Activated T-helper 2 cell treated with anti-CD3 and anti-CD28 coated beads, Interferon-gamma antibody, Interleukin-2, Interleukin-4, amounts not matched to agents 10 μg/mL and 5 μg/mL and 100 μg/mL, durations not matched to agents 14 hours and 24 hours and 36 hours (primary cell): ENCODE data around the gene ISYNA1. TPM values are rescaled to one million over a fixed set of nuclear protein-coding genes. Genes with fewer than 3 reads are reported as not detected.

Source experiments
- DNase-seq: peaks from one replicate; pipeline ENCODE4 v3.0.0; 2021; ENCODE audit warnings: low spot score
- H3K27ac Mint-ChIP-seq: one replicate; pipeline ENCODE4 v1.8.0; 2021; ENCODE audit warnings: mixed read lengths
- H3K27me3 Mint-ChIP-seq: one replicate; pipeline ENCODE4 v1.8.0; 2021; ENCODE audit warnings: low read depth, mixed read lengths
- H3K36me3 Mint-ChIP-seq: one replicate; pipeline ENCODE4 v1.8.0; 2021; ENCODE audit warnings: low read depth, mixed read lengths
- H3K4me1 Mint-ChIP-seq: one replicate; pipeline ENCODE4 v1.8.0; 2021; ENCODE audit warnings: low read depth, mixed read lengths
- H3K4me3 Mint-ChIP-seq: one replicate; pipeline ENCODE4 v1.8.0; 2021; ENCODE audit warnings: low read depth, mild to moderate bottlenecking, moderate library complexity, mixed read lengths
- H3K9me3 Mint-ChIP-seq: one replicate; pipeline ENCODE4 v1.8.0; 2021; ENCODE audit warnings: mixed read lengths
- intact Hi-C: fragments of 100-400 bp; cut with micrococcal nuclease; formaldehyde crosslinking; loops from one replicate; pipeline ENCODE4 v1.15.1; 2023
- total RNA-seq: library from RNA; stranded (reverse); gene quantifications from 2 replicates; pipeline ENCODE4 v1.2.3, GENCODE V29; 2022

The ISYNA1 gene
- total RNA-seq, 1 donor from 2014 or later: 20.3 TPM

DNA sequence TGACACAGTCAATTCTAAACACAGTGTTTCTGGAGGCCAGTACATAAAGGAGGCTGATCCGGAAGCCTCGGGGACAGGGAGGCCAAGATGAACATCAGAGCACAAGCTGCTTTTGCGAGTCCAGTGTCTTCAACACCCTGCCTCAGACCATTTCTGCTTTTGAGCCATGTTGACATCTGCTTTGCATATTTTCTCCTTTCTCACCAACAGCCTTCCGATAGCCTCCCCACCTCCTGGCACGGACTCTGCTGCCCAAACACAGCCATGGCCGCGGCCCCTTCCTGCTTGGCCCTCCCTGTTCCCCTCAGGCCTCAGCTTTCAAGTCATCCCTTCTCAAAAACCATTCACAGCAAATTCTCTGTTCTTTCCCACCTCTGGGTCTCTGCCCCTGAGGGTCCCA, 44.1 kb downstream of the ISYNA1 start:
- intact Hi-C loops: no loop called here
- H3K9me3 Mint-ChIP-seq: no peaks in the 10 kb centered on the region
- peaks cover 46% of the 10 kb centered on the region for H3K27me3 Mint-ChIP-seq
- H3K4me1 Mint-ChIP-seq: peaks cover 2% of the 10 kb centered on the region
- H3K27ac Mint-ChIP-seq: no peak overlapping the region
- H3K36me3 Mint-ChIP-seq: no peaks in the 10 kb centered on the region
- no peak overlapping the region for H3K4me3 Mint-ChIP-seq
- no peak for DNase-seq

GRCh38 chr19:18392926-18393325, 45.0 kb downstream of the ISYNA1 start:
- intact Hi-C loops: no loop called here
- DNase-seq: no peak
- H3K9me3 Mint-ChIP-seq: no peaks in the 10 kb centered on the region

DNA sequence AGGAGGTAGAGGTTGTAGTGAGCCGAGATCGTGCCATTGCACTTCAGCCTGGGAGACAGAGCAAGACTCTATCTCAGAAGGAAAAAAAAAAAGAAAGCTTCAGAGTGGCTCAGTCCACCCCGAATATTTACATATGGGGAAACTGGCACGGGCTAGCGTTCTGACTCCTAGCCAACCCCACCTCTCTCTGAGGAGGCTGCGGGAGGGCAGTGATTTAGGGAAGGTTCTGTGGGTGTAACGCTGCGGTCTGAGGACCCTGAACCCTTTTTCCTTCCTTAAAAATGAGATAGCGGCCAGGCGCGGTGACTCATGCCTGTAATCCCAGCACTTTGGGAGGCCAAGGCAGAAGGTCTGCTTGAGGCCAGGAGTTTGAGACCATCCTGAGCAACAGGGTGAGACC, 45.5 kb downstream of the ISYNA1 start:
- Mint-ChIP-seq H3K4me3 (no peak overlapping the region), H3K36me3 (no peaks in the 10 kb centered on the region), H3K27me3 (peaks cover 41% of the 10 kb centered on the region), H3K4me1 (peaks cover 3% of the 10 kb centered on the region), H3K27ac (no peak overlapping the region), H3K9me3 (no peaks in the 10 kb centered on the region)
- intact Hi-C loops: no loop called here
- no peak for DNase-seq

More at GRCh38 chr19:18392926-18393325, 45.0 kb downstream of the ISYNA1 start:
- no peak overlapping the region for H3K4me3 Mint-ChIP-seq
- H3K27me3 Mint-ChIP-seq: peaks cover 42% of the 10 kb centered on the region
- H3K36me3 Mint-ChIP-seq: no peaks in the 10 kb centered on the region
- H3K27ac Mint-ChIP-seq: no peak overlapping the region
- peaks cover 4% of the 10 kb centered on the region for H3K4me1 Mint-ChIP-seq

DNA sequence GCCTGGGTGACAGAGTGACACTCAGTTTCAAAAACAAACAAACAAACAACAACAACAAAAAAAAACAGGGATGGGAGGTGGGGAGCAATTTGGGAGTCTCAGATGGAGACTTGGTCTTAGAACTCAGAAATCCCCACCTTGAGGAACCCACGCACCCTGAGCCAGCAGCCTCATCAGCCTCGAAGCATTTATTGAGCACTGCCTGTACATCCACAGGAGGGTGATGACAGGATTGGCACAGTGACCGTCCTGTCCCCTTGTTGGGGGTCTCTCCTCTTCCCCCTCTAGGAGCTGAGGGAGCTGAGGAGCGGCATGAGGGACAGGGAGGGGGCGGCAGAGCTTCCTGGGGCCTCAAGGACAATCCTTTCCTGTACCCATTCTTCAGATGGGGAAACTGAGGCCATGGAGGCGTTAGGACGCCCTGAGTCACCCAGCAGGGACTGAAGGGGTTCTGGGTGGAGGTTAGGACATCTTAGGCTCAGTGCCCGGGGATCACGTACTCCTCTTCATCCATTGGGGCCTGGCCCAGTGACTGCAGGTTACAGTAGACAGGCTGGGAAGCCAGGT, 46.3 kb downstream of the ISYNA1 start:
- no peak for DNase-seq
- no peaks in the 10 kb centered on the region for H3K36me3 Mint-ChIP-seq
- intact Hi-C loops: no loop called here
- no peak overlapping the region for H3K27ac Mint-ChIP-seq
- peaks cover 4% of the 10 kb centered on the region for H3K4me1 Mint-ChIP-seq
- H3K4me3 Mint-ChIP-seq: no peak overlapping the region
- peaks cover 46% of the 10 kb centered on the region for H3K27me3 Mint-ChIP-seq
- no peaks in the 10 kb centered on the region for H3K9me3 Mint-ChIP-seq

DNA sequence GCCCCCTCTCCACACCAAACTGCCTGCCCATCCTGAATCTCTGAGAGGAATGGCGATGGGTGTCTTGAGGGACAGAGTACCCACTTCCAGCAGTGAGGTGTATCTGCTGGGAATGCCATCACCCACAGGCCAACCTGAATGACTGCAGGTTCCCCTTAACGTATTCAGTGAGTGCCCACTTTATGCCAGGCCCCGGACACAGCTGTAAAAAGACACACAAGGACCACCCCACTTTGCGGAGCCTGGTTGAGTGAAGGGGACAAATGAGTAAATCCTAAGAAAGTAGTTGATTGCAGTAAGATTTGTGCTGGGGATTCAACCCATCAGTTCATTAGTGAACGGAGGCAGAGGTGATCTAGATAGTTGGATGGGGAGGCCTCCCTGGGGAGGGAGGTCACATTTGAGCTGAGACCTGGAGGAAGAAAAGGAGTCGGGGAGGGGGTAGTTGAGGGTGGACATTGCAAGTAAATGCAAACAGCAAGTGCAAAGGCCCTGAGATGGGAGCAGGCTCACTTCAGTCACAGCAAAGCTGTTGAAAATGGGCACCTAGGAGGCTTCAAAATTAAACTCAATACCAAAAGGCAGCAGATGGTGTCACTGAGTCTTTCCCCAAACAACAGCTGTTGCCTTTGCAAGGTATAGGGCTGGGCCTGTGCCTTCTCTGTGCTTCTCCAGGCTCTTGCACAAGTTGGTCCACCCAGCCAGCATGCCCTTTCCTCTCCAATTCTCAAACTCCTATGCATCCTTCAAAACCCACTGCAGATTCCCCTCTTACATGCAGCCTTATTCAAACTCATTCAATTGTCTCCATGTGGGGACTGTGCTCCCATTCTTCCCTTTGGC, 47.6 kb downstream of the ISYNA1 start:
- Mint-ChIP-seq H3K27me3 (peaks cover 51% of the 10 kb centered on the region), H3K4me3 (no peak overlapping the region), H3K4me1 (peaks cover 4% of the 10 kb centered on the region), H3K9me3 (no peaks in the 10 kb centered on the region), H3K36me3 (no peaks in the 10 kb centered on the region), H3K27ac (no peak overlapping the region)
- no peak for DNase-seq
- intact Hi-C loops: no loop called here

- Mint-ChIP-seq H3K36me3 (no peaks in the 10 kb centered on the region), H3K4me1 (peaks cover 4% of the 10 kb centered on the region), H3K4me3 (no peak overlapping the region), H3K9me3 (no peaks in the 10 kb centered on the region), H3K27ac (no peak overlapping the region), H3K27me3 (peaks cover 51% of the 10 kb centered on the region)
- DNase-seq: no peak
- intact Hi-C loops: no loop called here
These were observed 48.2 kb downstream of the ISYNA1 start for GRCh38 chr19:18389726-18390064.

DNA sequence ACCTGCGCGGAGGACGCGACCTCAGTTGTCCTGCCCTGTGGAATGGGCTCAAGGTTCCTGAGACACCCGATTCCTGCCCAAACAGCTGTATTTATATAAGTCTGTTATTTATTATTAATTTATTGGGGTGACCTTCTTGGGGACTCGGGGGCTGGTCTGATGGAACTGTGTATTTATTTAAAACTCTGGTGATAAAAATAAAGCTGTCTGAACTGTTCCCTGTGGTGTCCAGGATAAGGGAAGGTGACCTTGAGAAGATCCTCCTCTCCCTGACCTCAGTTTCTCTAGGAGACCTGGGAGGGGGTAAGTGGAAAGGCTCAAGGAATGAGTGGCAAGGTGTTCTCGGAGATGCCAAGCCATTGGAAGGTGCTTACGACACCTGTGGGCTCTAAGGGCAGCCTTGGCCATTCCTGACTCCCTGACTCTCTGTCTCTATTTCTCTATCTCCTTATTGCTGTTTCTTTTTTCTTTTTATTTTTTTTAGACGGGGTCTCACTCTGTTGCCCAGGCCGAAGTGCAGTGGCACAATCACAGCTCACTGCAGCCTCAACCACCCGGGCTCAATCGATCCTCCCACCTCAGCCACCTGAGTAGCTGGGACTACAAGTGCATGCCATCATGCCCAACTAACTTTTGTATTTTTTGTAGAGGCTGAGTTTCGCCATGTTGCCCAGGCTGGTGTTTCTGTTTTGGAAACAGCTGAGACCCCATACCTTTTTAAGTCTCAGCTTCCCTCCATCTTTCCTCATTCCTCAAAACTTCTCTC, 48.8 kb downstream of the ISYNA1 start:
- Mint-ChIP-seq H3K4me1 (peaks cover 4% of the 10 kb centered on the region), H3K27me3 (peaks cover 54% of the 10 kb centered on the region), H3K4me3 (peak overlapping the region; percentile 8), H3K27ac (no peak overlapping the region), H3K36me3 (no peaks in the 10 kb centered on the region), H3K9me3 (no peaks in the 10 kb centered on the region)
- intact Hi-C loops: loop anchor here (1.0 kb wide), 1 partner anchor 21 kb away; no protein-coding TSS in a partner anchor
- DNase-seq: no peak

GRCh38 chr19:18388100-18388959, 49.6 kb downstream of the ISYNA1 start:
- H3K36me3 Mint-ChIP-seq: no peaks in the 10 kb centered on the region
- peak overlapping the region; percentile 51 for H3K4me3 Mint-ChIP-seq
- peaks cover 4% of the 10 kb centered on the region for H3K4me1 Mint-ChIP-seq
- H3K27ac Mint-ChIP-seq: no peak overlapping the region
- no peaks in the 10 kb centered on the region for H3K9me3 Mint-ChIP-seq
- peak; percentile 72 for DNase-seq
- intact Hi-C loops: loop anchor here (1.0 kb wide), 1 partner anchor 22 kb away; no protein-coding TSS in a partner anchor
- peaks cover 47% of the 10 kb centered on the region for H3K27me3 Mint-ChIP-seq

DNA sequence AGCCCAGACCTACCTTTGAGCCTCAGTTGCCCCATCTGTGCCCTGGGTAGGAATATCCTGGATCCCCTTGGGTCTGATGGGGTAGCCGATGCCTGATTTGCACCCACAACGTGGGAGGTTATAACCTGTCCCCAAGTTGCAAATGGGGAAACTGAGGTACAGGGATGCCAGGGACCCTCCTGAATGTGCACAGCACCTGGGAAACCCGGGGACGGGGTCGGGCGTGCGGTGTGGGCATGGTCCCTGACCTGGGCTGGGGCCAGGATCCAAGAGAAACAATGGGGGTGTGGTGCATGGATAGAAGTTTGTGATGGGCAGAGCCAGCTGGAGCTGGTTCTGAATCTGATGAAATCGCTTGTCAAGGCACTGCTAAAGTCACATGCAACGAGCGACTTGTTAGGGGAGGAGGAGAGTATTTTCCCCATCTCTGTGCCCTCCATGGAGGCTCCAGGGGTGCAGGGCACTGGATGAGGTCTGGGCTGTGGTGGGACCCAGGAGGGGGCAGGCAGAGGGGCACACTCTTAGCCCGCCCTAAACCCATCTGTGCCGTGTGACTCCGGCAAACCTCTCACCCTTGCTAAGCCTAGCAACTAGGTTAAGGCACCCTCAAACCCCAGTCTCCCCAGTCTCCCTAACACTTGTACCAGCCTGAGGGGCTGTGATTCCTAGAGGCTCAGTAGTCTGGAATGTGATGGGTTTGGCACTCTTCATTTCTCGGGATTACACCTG, 51.2 kb downstream of the ISYNA1 start:
- H3K27me3 Mint-ChIP-seq: peaks cover 47% of the 10 kb centered on the region
- no peak for DNase-seq
- no peaks in the 10 kb centered on the region for H3K9me3 Mint-ChIP-seq
- H3K36me3 Mint-ChIP-seq: no peaks in the 10 kb centered on the region
- intact Hi-C loops: no loop called here
- no peak overlapping the region for H3K4me3 Mint-ChIP-seq
- peaks cover 4% of the 10 kb centered on the region for H3K4me1 Mint-ChIP-seq
- no peak overlapping the region for H3K27ac Mint-ChIP-seq

DNA sequence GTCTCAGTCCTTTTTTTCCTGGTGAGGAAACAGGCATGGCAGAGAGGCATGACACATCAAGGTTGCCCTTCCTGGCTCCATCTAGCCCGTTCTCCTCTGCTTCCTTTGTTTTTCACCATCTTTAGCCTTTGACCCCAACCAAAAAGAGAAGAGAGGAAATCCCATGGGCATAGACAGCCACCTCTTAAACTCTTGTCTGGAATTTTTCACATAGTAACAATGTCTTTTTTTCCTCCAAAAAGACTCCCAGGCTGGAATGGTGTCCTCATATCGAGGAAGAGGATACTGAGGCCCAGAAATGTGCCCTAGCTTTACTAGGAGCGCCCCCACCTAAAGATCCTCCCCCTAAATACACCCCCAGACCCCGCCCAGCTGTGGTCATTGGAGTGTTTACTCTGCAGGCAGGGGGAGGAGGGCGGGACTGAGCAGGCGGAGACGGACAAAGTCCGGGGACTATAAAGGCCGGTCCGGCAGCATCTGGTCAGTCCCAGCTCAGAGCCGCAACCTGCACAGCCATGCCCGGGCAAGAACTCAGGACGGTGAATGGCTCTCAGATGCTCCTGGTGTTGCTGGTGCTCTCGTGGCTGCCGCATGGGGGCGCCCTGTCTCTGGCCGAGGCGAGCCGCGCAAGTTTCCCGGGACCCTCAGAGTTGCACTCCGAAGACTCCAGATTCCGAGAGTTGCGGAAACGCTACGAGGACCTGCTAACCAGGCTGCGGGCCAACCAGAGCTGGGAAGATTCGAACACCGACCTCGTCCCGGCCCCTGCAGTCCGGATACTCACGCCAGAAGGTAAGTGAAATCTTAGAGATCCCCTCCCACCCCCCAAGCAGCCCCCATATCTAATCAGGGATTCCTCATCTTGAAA, 52.0 kb downstream of the ISYNA1 start, which contains the start of gene GDF15:
Gene GDF15 (plus strand): TSS at position 484 of the 868 bp plus-strand sequence. CDS start 32 bp downstream, at position 516.
- H3K36me3 Mint-ChIP-seq: no peaks in the 10 kb centered on the region
- intact Hi-C loops: no loop called here
- no peaks in the 10 kb centered on the region for H3K9me3 Mint-ChIP-seq
- H3K27ac Mint-ChIP-seq: no peak within 1 kb of the TSS
- DNase-seq: no peak
- peaks cover 4% of the 10 kb centered on the region for H3K4me1 Mint-ChIP-seq
- no peak within 1 kb of the TSS for H3K4me3 Mint-ChIP-seq
- H3K27me3 Mint-ChIP-seq: peaks cover 46% of the 10 kb centered on the region

DNA sequence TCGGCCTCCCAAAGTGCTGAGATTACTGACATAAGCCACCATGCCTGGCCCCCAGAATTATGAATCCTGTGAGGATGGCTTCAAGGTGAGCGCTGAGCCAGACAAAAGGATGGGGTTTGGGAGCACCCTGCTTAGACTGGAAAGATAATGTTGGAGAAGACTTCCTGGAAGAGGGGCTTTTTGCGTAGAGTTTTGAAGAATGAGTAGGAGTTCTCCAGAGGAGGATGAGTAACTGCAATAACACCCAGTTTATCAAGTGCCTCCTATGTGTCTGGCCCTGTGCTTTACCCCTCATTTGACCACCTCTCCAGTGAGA, 52.6 kb downstream of the ISYNA1 start:
- Mint-ChIP-seq H3K4me3 (no peak overlapping the region), H3K36me3 (no peaks in the 10 kb centered on the region), H3K9me3 (no peaks in the 10 kb centered on the region), H3K27me3 (peaks cover 41% of the 10 kb centered on the region), H3K4me1 (peaks cover 4% of the 10 kb centered on the region), H3K27ac (no peak overlapping the region)
- intact Hi-C loops: no loop called here
- no peak for DNase-seq
